ENCODE data around the gene MLF2. TPM values are rescaled to one million over a fixed set of nuclear protein-coding genes. Genes with fewer than 3 reads are reported as not detected.

The MLF2 gene, protein sequence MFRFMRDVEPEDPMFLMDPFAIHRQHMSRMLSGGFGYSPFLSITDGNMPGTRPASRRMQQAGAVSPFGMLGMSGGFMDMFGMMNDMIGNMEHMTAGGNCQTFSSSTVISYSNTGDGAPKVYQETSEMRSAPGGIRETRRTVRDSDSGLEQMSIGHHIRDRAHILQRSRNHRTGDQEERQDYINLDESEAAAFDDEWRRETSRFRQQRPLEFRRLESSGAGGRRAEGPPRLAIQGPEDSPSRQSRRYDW
- 89.3 and 94.7 TPM in 2 replicates for total RNA-seq

DNA sequence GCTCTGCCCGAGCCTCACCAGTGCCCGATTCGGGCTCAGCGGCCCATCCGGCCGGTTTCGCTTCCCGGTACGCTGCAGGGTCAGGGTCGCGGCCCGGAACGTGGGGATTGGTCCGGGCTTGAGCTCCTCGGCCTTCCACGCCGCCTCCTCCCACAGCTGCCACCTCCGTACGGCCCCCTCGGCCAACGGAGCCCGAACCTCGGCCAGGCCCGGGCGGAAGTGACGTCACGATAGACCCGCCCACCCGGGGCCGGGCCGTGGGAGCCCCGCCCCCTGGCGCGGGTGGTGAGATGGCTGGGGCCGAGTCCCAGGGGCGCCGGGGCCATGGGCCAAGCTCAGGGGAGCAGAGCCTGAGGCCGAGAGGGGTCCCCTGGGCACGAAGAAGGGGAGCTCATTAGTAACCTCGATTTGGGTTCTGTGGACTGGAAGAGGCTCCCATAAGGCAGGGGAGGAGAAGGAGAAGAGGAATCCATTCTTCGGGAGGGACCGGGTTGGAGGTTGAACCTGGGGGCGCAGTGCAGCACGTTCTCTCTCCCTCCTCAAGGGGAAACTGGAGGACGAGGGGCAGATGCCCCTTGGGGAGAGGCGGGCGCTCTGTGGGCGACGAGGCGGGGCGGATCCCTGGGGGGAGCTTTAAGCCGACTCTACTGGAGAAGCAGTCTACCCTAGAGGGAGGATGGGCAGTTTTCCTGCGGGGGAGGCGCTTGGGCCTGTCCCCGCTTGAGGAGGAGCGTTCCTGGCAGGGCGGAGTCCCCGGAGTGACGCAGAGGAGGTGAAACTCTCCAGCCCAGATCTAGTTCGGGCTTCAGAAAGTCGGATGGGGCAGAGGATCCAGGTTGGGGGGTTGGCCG is at the start of gene MLF2:
Gene MLF2, minus strand, starts transcription at position 221 of the 851 bp plus-strand sequence. CDS start 807 bp downstream, outside the sequence.

DNA sequence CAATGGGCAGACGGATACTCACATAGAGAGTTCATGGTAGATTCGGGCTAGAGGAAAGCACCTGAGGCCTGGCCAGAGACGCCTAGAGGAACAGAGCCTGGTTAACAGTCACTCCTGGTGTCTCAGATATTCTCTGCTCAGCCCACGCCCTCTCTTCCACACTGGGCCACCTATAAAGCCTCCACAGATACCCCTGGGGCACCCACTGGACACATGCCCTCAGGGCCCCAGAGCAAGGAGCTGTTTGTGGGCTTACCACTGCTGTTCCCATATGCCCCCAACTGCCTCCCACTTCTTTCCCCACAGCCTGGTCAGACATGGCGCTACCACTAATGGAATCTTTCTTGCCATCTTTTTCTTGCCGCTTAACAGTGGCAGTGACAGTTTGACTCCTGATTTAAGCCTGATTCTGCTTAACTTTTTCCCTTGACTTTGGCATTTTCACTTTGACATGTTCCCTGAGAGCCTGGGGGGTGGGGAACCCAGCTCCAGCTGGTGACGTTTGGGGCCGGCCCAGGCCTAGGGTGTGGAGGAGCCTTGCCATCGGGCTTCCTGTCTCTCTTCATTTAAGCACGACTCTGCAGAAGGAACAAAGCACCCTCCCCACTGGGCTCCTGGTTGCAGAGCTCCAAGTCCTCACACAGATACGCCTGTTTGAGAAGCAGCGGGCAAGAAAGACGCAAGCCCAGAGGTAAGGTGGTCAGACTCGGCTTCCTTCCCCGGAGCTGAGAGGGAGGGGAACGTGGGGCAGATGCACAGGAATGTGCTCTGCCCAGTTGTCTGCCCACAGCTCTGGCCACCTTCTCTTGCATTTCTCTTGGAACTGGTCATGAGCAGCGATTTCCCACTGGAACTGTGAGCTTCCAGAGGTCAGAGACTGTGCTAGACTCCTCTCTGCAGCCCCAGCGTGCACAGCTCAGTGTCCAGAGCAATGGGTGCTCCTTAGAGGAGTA is 36.3 kb upstream of the MLF2 start, which contains the start of gene CD4:
Gene CD4, plus strand, starts transcription at position 557 of the 953 bp plus-strand sequence. CDS start 10,611 bp downstream, outside the sequence.

DNA sequence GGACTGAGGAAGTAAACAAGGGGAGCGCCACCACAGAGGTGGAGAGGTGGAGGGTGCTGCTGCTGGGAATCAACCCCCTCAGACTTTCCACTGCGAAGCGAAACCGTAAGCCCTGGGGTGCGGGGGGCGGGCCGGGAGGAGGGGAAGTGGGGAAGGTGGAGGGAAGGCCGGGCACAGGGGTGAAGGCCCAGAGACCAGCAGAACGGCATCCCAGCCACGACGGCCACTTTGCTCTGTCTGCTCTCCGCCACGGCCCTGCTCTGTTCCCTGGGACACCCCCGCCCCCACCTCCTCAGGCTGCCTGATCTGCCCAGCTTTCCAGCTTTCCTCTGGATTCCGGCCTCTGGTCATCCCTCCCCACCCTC is 19.4 kb upstream of the MLF2 start, which contains the start of gene LAG3:
Gene LAG3, plus strand, starts transcription at position 190 of the 365 bp plus-strand sequence. CDS start 333 bp downstream, outside the sequence.

DNA sequence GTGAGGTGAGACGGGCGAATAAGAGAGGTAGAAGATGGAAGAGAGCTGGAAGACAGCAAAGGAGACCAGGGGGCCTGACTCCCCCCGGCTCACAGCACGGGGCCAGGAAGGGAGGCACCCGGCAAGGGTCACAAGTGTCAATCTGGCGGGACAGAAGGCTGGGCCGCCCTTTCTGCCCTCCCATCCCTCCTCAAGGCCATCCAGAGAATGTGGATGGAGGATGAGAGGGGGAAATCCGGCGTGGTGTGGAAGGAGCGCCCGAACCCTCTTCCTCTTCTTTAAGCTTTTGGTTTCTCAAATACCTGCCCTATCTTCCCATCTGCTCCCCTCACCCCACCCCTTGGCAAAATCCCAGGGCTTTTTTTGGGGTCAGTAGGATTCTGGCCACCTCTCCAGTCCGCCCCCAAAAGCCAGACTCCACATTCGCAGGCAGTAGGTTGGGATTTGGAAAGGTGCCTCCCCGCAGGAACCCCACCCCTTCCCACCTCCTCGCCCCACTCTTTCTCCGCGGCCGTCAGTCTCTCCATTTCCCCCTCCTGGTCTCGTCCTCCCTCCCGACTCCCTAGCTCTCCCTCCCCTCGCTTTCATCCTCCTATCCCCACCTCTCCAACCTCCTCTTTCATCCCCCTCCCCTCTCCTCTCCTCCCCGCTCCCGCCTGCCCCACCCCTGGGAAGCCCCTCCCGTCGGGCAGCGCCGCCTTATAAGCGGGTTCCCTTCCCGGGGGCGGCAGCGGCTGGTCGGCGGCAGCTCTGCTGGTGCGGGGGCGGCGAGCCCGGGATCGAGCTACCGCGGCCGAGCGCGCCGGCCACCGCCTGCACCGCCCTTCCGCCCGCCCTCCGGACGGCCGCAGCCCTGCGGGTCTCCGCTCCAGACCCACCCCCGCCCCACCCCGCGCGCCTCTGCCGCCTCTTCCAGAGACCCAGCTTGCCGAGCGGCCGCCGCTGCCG is 13.0 kb upstream of the MLF2 start, which contains the start of gene PTMS:
Gene PTMS, plus strand, starts transcription at position 730 of the 948 bp plus-strand sequence. CDS start 343 bp downstream, outside the sequence.

DNA sequence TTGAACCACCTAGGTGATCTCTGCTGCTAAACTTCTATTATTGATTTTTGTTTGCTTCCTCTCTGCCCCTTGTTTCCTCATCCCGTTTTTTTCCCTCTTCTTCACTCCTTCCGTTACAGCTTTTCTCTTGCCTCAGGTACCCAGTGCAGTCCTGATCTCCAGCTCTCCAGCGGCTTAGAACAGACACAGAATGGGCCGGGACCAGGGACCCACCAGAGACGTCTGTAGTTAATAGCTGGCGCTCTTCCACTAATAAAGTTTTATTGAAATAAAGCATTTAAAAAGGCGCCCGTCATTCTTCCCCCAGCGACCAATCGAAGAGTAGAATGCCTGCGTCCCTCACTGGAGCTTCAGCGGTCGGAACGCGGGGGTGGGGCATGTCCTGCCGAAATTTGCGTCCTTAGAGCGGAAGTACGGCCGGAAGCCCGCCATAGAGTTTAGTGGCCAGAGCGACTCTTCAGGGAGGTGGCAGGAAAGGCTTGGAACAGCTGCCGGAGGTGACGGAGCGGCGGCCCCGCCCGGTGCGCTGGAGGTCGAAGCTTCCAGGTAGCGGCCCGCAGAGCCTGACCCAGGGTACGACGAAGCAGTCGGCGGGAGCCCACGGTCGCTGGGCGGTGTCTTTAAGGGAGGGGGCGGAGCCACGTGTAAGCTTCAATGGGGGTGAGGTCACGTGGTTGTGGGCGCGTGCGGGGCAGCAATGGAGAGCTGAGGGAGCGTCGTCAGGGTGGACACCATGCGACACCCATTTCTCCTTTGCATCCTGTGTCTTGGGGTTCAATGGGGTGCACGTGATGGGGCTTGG is 29.1 kb downstream of the MLF2 start, which contains the start of gene COPS7A:
Gene COPS7A, plus strand, starts transcription at position 440 of the 802 bp plus-strand sequence. CDS start 611 bp downstream, outside the sequence.

DNA sequence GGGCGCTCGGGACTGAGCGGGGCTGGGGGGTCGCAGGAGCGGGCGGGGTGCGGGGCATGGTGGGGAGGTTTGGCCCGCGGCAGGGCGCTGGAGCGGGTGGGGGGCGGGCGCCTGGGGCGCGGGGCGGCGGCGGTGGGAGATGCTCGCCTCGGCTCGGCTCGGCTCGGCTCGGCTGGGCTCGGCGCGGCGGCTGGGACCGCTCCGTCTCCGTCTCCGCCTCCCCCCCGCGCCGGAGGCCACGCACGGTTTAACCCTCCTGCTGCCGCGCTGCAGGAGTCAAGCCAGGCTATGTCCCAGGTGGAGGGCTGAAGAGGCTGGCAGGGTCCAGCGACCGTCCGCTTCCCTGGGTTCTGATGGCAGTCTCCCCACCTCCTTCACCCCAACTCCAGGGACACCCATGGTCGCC is 52.3 kb downstream of the MLF2 start, which contains the start of gene PIANP:
Gene PIANP, minus strand, starts transcription at position 170 of the 406 bp plus-strand sequence. CDS start 2,754 bp downstream, outside the sequence.

Other genes starting within 250 kb of the MLF2 start
- gene GAPDH, start 218.6 kb downstream of the MLF2 start, total RNA-seq, result 4,775 and 7,237 TPM in 2 replicates
- 7.6 and 7.8 TPM in 2 replicates for gene IFFO1, start 197.1 kb downstream of the MLF2 start, total RNA-seq
- 21.4 and 33.9 TPM in 2 replicates for gene NOP2, start 184.8 kb downstream of the MLF2 start, total RNA-seq
- gene CHD4, start 145.8 kb downstream of the MLF2 start, total RNA-seq, result 143 and 200 TPM in 2 replicates
- gene LPAR5, start 117.2 kb downstream of the MLF2 start, total RNA-seq, result not detected in 2 replicates
- gene ACRBP, start 105.7 kb downstream of the MLF2 start, total RNA-seq, result 0.32 and 0.46 TPM in 2 replicates
- 36.7 and 52.1 TPM in 2 replicates for gene ING4, start 90.0 kb downstream of the MLF2 start, total RNA-seq
- 7.1 and 8.8 TPM in 2 replicates for gene ZNF384, start 63.8 kb downstream of the MLF2 start, total RNA-seq
- under 0.01 TPM in 1 of 2 replicates, not detected in the other for gene PIANP, start 52.3 kb downstream of the MLF2 start, total RNA-seq
- 32.2 and 33.4 TPM in 2 replicates for gene COPS7A, start 29.1 kb downstream of the MLF2 start, total RNA-seq
- gene PTMS, start 13.2 kb upstream of the MLF2 start, total RNA-seq, result 39.4 and 54.6 TPM in 2 replicates
- gene LAG3, start 19.4 kb upstream of the MLF2 start, total RNA-seq, result under 0.01 and 0.15 TPM in 2 replicates
- not detected in 2 replicates for gene CD4, start 36.4 kb upstream of the MLF2 start, total RNA-seq
- 9.4 and 9.7 TPM in 2 replicates for gene GPR162, start 68.7 kb upstream of the MLF2 start, total RNA-seq
- gene P3H3, start 75.3 kb upstream of the MLF2 start, total RNA-seq, result 81.9 and 98.6 TPM in 2 replicates
- 0.65 and 1.4 TPM in 2 replicates for gene GNB3, start 87.8 kb upstream of the MLF2 start, total RNA-seq
- 12.7 and 13.2 TPM in 2 replicates for gene CDCA3, start 98.1 kb upstream of the MLF2 start, total RNA-seq
- gene USP5, start 99.0 kb upstream of the MLF2 start, total RNA-seq, result 84.5 and 88.4 TPM in 2 replicates
- gene TPI1, start 114.4 kb upstream of the MLF2 start, total RNA-seq, result 1,011 and 1,271 TPM in 2 replicates
- 3.2 and 4.1 TPM in 2 replicates for gene SPSB2, start 120.2 kb upstream of the MLF2 start, total RNA-seq
- 4.2 and 9.1 TPM in 2 replicates for gene LRRC23, start 151.7 kb upstream of the MLF2 start, total RNA-seq
- gene ENO2, start 161.4 kb upstream of the MLF2 start, total RNA-seq, result 8.1 and 8.7 TPM in 2 replicates
- gene ATN1, start 174.8 kb upstream of the MLF2 start, total RNA-seq, result 9.1 and 16.6 TPM in 2 replicates
- gene RNU7-1, start 190.7 kb upstream of the MLF2 start, total RNA-seq, result not detected in 2 replicates
- 137 and 143 TPM in 2 replicates for gene C12orf57, start 190.9 kb upstream of the MLF2 start, total RNA-seq
- gene PTPN6, start 198.2 kb upstream of the MLF2 start, total RNA-seq, result under 0.01 and 0.15 TPM in 2 replicates
- 185 and 231 TPM in 2 replicates for gene PHB2, start 217.5 kb upstream of the MLF2 start, total RNA-seq
- 79.3 and 94.4 TPM in 2 replicates for gene EMG1, start 217.8 kb upstream of the MLF2 start, total RNA-seq